IgD-negative memory B cell (primary cell): ENCODE measurements around the gene FSIP1. TPM values are rescaled to one million over a fixed set of nuclear protein-coding genes. Genes with fewer than 3 reads are reported as not detected.
"Not testable (repeated sequence)": the region's sequence is repeated elsewhere in the genome, so short reads cannot be mapped to it uniquely, and the experiment has no call there.

Experiments
- H3K27ac Mint-ChIP-seq, 3 donors: one replicate each; pipeline ENCODE4 v1.8.0; 2020 to 2022; ENCODE audit warnings: mild to moderate bottlenecking in 3 of 3, mixed read lengths in 3 of 3, moderate library complexity in 1 of 3
- H3K27me3 Mint-ChIP-seq: one replicate; pipeline ENCODE4 v1.8.0; 2021; ENCODE audit warnings: mixed read lengths
- H3K36me3 Mint-ChIP-seq: one replicate; pipeline ENCODE4 v1.8.0; 2020; ENCODE audit warnings: mild to moderate bottlenecking, mixed read lengths
- H3K4me1 Mint-ChIP-seq, 3 donors: one replicate each; pipeline ENCODE4 v1.8.0; 2020 to 2022; ENCODE audit warnings: mixed read lengths in 3 of 3, mild to moderate bottlenecking in 1 of 3
- H3K4me3 Mint-ChIP-seq, 4 donors: one replicate each; pipeline ENCODE4 v1.8.0; 2020 to 2022; ENCODE audit warnings: mild to moderate bottlenecking in 4 of 4, mixed read lengths in 4 of 4, moderate library complexity in 3 of 4
- H3K9me3 Mint-ChIP-seq, 3 donors: one replicate each; pipeline ENCODE4 v1.8.0; 2020 to 2021; ENCODE audit warnings: mixed read lengths in 3 of 3, mild to moderate bottlenecking in 1 of 3
- polyA plus RNA-seq: library from polyadenylated mRNA; unstranded; fragments of 300-500 nt; fragmentation: Illumina TruSeq; gene quantifications from one replicate; pipeline ENCODE4 v1.2.3, GENCODE V29; 2021

The FSIP1 gene
- polyA plus RNA-seq, result 0.61 TPM

GRCh38 chr15:39782441-39783138 is at the start of gene FSIP1:
TSS of gene FSIP1 (minus strand) at chr15:39782841. CDS start at chr15:39776524, 6,317 bp downstream.
- Mint-ChIP-seq H3K4me1 (peaks cover 15 to 26% (median 21%) of the 10 kb centered on the region in 3 donors), H3K9me3 (no peaks in the 10 kb centered on the region), H3K4me3 (peak within 1 kb of the TSS; percentile 88 to 98 (median 97)), H3K27me3 (no peaks in the 10 kb centered on the region), H3K36me3 (no peaks in the 10 kb centered on the region), H3K27ac (peak within 1 kb of the TSS; percentile 92 to 98 (median 92))

GRCh38 chr15:39830166-39830565 is 47.5 kb upstream of the FSIP1 start:
- H3K4me1 Mint-ChIP-seq, result no peaks in the 10 kb centered on the region
- peaks cover 0 to 2% (median 0%) of the 10 kb centered on the region in 3 donors for H3K9me3 Mint-ChIP-seq
- H3K4me3 Mint-ChIP-seq, result no peak overlapping the region
- no peaks in the 10 kb centered on the region for H3K36me3 Mint-ChIP-seq
- H3K27ac Mint-ChIP-seq, result no peak overlapping the region
- peaks cover 21% of the 10 kb centered on the region for H3K27me3 Mint-ChIP-seq

GRCh38 chr15:39828374-39828931 is 45.8 kb upstream of the FSIP1 start:
- H3K4me3 Mint-ChIP-seq, result no peak overlapping the region
- peaks cover 21% of the 10 kb centered on the region for H3K27me3 Mint-ChIP-seq
- no peaks in the 10 kb centered on the region for H3K4me1 Mint-ChIP-seq
- no peaks in the 10 kb centered on the region for H3K36me3 Mint-ChIP-seq
- H3K27ac Mint-ChIP-seq, result peak overlapping the region in 1 of 3 donors; percentile 43
- H3K9me3 Mint-ChIP-seq, result peaks cover 0 to 2% (median under 1%) of the 10 kb centered on the region in 3 donors

- no peak overlapping the region for H3K27ac Mint-ChIP-seq
- no peak overlapping the region for H3K4me3 Mint-ChIP-seq
- no peaks in the 10 kb centered on the region for H3K4me1 Mint-ChIP-seq
- no peaks in the 10 kb centered on the region for H3K36me3 Mint-ChIP-seq
- peaks cover 21% of the 10 kb centered on the region for H3K27me3 Mint-ChIP-seq
- H3K9me3 Mint-ChIP-seq, result peaks cover 0 to 2% (median 2%) of the 10 kb centered on the region in 3 donors
Measured at GRCh38 chr15:39826975-39827374, 44.3 kb upstream of the FSIP1 start.

- Mint-ChIP-seq H3K27me3 (peaks cover 16% of the 10 kb centered on the region), H3K36me3 (no peaks in the 10 kb centered on the region), H3K4me3 (no peak overlapping the region), H3K9me3 (peaks cover 0 to 2% (median 2%) of the 10 kb centered on the region in 3 donors), H3K27ac (no peak overlapping the region), H3K4me1 (no peaks in the 10 kb centered on the region)
Measured at GRCh38 chr15:39823634-39824033, 41.0 kb upstream of the FSIP1 start.

- Mint-ChIP-seq H3K36me3 (no peaks in the 10 kb centered on the region), H3K4me1 (no peaks in the 10 kb centered on the region), H3K4me3 (no peak overlapping the region), H3K27ac (no peak overlapping the region), H3K27me3 (no peaks in the 10 kb centered on the region), H3K9me3 (peaks cover 0 to 2% (median 2%) of the 10 kb centered on the region in 3 donors)
Measured at GRCh38 chr15:39820050-39820602, 37.5 kb upstream of the FSIP1 start.

GRCh38 chr15:39819533-39819932 is 36.9 kb upstream of the FSIP1 start:
- H3K4me3 Mint-ChIP-seq, result no peak overlapping the region
- peaks cover under 1% of the 10 kb centered on the region for H3K27me3 Mint-ChIP-seq
- no peaks in the 10 kb centered on the region for H3K4me1 Mint-ChIP-seq
- peaks cover 0 to 2% (median 2%) of the 10 kb centered on the region in 3 donors for H3K9me3 Mint-ChIP-seq
- no peak overlapping the region for H3K27ac Mint-ChIP-seq
- H3K36me3 Mint-ChIP-seq, result no peaks in the 10 kb centered on the region

- H3K27ac Mint-ChIP-seq, result no peak overlapping the region
- no peaks in the 10 kb centered on the region for H3K4me1 Mint-ChIP-seq
- H3K27me3 Mint-ChIP-seq, result peaks cover 6% of the 10 kb centered on the region
- H3K36me3 Mint-ChIP-seq, result no peaks in the 10 kb centered on the region
- H3K9me3 Mint-ChIP-seq, result no peaks in the 10 kb centered on the region
- no peak overlapping the region for H3K4me3 Mint-ChIP-seq
Measured at GRCh38 chr15:39817892-39818291, 35.3 kb upstream of the FSIP1 start.

GRCh38 chr15:39814489-39814888 is 31.8 kb upstream of the FSIP1 start:
- Mint-ChIP-seq H3K36me3 (no peaks in the 10 kb centered on the region), H3K9me3 (no peaks in the 10 kb centered on the region), H3K4me1 (no peaks in the 10 kb centered on the region), H3K27ac (no peak overlapping the region), H3K27me3 (peaks cover 11% of the 10 kb centered on the region), H3K4me3 (no peak overlapping the region)

- not testable (repeated sequence) for H3K4me3 Mint-ChIP-seq, H3K27ac Mint-ChIP-seq, H3K9me3 Mint-ChIP-seq, H3K36me3 Mint-ChIP-seq, H3K4me1 Mint-ChIP-seq
- peaks cover 22% of the 10 kb centered on the region for H3K27me3 Mint-ChIP-seq
Measured at GRCh38 chr15:39812651-39813050, 30.0 kb upstream of the FSIP1 start.

- H3K27ac Mint-ChIP-seq, result peak overlapping the region in 1 of 3 donors; percentile 70
- no peaks in the 10 kb centered on the region for H3K36me3 Mint-ChIP-seq
- no peak overlapping the region for H3K4me3 Mint-ChIP-seq
- no peaks in the 10 kb centered on the region for H3K9me3 Mint-ChIP-seq
- peaks cover 21% of the 10 kb centered on the region for H3K27me3 Mint-ChIP-seq
- no peaks in the 10 kb centered on the region for H3K4me1 Mint-ChIP-seq
Measured at GRCh38 chr15:39808909-39809308, 26.3 kb upstream of the FSIP1 start.

- no peak overlapping the region for H3K27ac Mint-ChIP-seq
- peaks cover 18% of the 10 kb centered on the region for H3K27me3 Mint-ChIP-seq
- H3K36me3 Mint-ChIP-seq, result no peaks in the 10 kb centered on the region
- H3K4me1 Mint-ChIP-seq, result no peaks in the 10 kb centered on the region
- H3K9me3 Mint-ChIP-seq, result no peaks in the 10 kb centered on the region
- no peak overlapping the region for H3K4me3 Mint-ChIP-seq
Measured at GRCh38 chr15:39807791-39808190, 25.1 kb upstream of the FSIP1 start.

- no peaks in the 10 kb centered on the region for H3K9me3 Mint-ChIP-seq
- H3K4me3 Mint-ChIP-seq, result no peak overlapping the region
Measured at GRCh38 chr15:39804026-39804425, 21.4 kb upstream of the FSIP1 start.

GRCh38 chr15:39803016-39803415 is 20.4 kb upstream of the FSIP1 start:
- peaks cover 21% of the 10 kb centered on the region for H3K27me3 Mint-ChIP-seq
- no peaks in the 10 kb centered on the region for H3K36me3 Mint-ChIP-seq
- no peaks in the 10 kb centered on the region for H3K9me3 Mint-ChIP-seq
- H3K27ac Mint-ChIP-seq, result no peak overlapping the region
- peaks cover 0 to 2% (median 1%) of the 10 kb centered on the region in 3 donors for H3K4me1 Mint-ChIP-seq
- no peak overlapping the region for H3K4me3 Mint-ChIP-seq

More at GRCh38 chr15:39804026-39804425, 21.4 kb upstream of the FSIP1 start:
- Mint-ChIP-seq H3K27ac (no peak overlapping the region), H3K4me1 (peaks cover 0 to 2% (median 1%) of the 10 kb centered on the region in 3 donors), H3K27me3 (peaks cover 21% of the 10 kb centered on the region), H3K36me3 (no peaks in the 10 kb centered on the region)

GRCh38 chr15:39801641-39802309 is 19.1 kb upstream of the FSIP1 start:
- Mint-ChIP-seq H3K36me3 (no peaks in the 10 kb centered on the region), H3K9me3 (no peaks in the 10 kb centered on the region), H3K27me3 (peaks cover 21% of the 10 kb centered on the region), H3K4me1 (peaks cover 0 to 2% (median 1%) of the 10 kb centered on the region in 3 donors), H3K4me3 (no peak overlapping the region), H3K27ac (peak overlapping the region in 1 of 3 donors; percentile 3)
